CD4-positive, alpha-beta T cell treated with Interleukin-10 for 1 hour (primary cell): Measurements from ENCODE around the gene DGKG.

ENCODE experiments used
- DNase-seq: peaks from one replicate; pipeline ENCODE4 v3.0.0-alpha.2; 2020

DGKG gene

GRCh38 chr3:186207515-186207914 is 154.5 kb downstream of the DGKG start:
- DNase-seq = no peak

- DNase-seq = no peak
Measured at GRCh38 chr3:186200726-186201125, 161.3 kb downstream of the DGKG start.

- no peak for DNase-seq
Measured at GRCh38 chr3:186198442-186198841, 163.6 kb downstream of the DGKG start.

GRCh38 chr3:186194451-186194811 is 167.6 kb downstream of the DGKG start:
- DNase-seq = no peak

GRCh38 chr3:186193534-186194450 is 168.2 kb downstream of the DGKG start:
- no peak for DNase-seq

GRCh38 chr3:186192823-186193222 is 169.2 kb downstream of the DGKG start:
- no peak for DNase-seq

- DNase-seq = no peak
Measured at GRCh38 chr3:186189492-186189891, 172.5 kb downstream of the DGKG start.

GRCh38 chr3:186187401-186188275 is 174.4 kb downstream of the DGKG start:
- DNase-seq = no peak

- peak; percentile 39 for DNase-seq
Measured at GRCh38 chr3:186185194-186185787, 176.7 kb downstream of the DGKG start.

GRCh38 chr3:186184021-186184420 is 178.0 kb downstream of the DGKG start:
- no peak for DNase-seq

GRCh38 chr3:186182850-186183249 is 179.2 kb downstream of the DGKG start:
- no peak for DNase-seq

GRCh38 chr3:186181901-186182300 is 180.1 kb downstream of the DGKG start:
- no peak for DNase-seq

- no peak for DNase-seq
Measured at GRCh38 chr3:186180891-186181481, 181.0 kb downstream of the DGKG start.

- peak; percentile 7 for DNase-seq
Measured at GRCh38 chr3:186180151-186180550, 181.9 kb downstream of the DGKG start.

GRCh38 chr3:186178412-186178811 is 183.6 kb downstream of the DGKG start:
- no peak for DNase-seq

- DNase-seq = no peak
Measured at GRCh38 chr3:186176373-186176990, 185.6 kb downstream of the DGKG start.

GRCh38 chr3:186173224-186173815 is 188.7 kb downstream of the DGKG start:
- DNase-seq = no peak

- DNase-seq = no peak
Measured at GRCh38 chr3:186172353-186172752, 189.7 kb downstream of the DGKG start.

GRCh38 chr3:186171521-186171920 is 190.5 kb downstream of the DGKG start:
- no peak for DNase-seq

- no peak for DNase-seq
Measured at GRCh38 chr3:186170516-186170915, 191.5 kb downstream of the DGKG start.

- DNase-seq = no peak
Measured at GRCh38 chr3:186169379-186169778, 192.7 kb downstream of the DGKG start.

- no peak for DNase-seq
Measured at GRCh38 chr3:186168976-186169375, 193.1 kb downstream of the DGKG start.
